HEK293T (cell line): ENCODE data around the gene NELFB.

Source experiments
- ARNT ChIP-seq: fragments of 450-650 bp; IDR thresholded peaks from 2 replicates; pipeline ENCODE4 v1.6.1; 2017; ENCODE audit warnings: mild to moderate bottlenecking
- BHLHE40 ChIP-seq: fragments of 450-650 bp; IDR thresholded peaks from 2 replicates; pipeline ENCODE4 v1.6.1; 2016; ENCODE audit warnings: mild to moderate bottlenecking, moderate library complexity, borderline replicate concordance
- FOXA1 ChIP-seq: fragments of 450-650 bp; IDR thresholded peaks from 2 replicates; pipeline ENCODE4 v1.6.1; 2016; ENCODE audit warnings: mild to moderate bottlenecking
- FOXM1 ChIP-seq: fragments of 450-650 bp; IDR thresholded peaks from 2 replicates; pipeline ENCODE4 v1.6.1; 2017; ENCODE audit warnings: mild to moderate bottlenecking, borderline replicate concordance
- PKNOX1 ChIP-seq: fragments of 450-650 bp; IDR thresholded peaks from 2 replicates; pipeline ENCODE4 v1.6.1; 2016

- TF ChIP-seq BHLHE40 (no peak), PKNOX1 (no peak), FOXM1 (no peak), FOXA1 (no peak), ARNT (no peak)
Measured at GRCh38 chr9:137275588-137276472, 20.7 kb downstream of the NELFB start.
